ENCODE data around the gene SLC6A3.

DNA sequence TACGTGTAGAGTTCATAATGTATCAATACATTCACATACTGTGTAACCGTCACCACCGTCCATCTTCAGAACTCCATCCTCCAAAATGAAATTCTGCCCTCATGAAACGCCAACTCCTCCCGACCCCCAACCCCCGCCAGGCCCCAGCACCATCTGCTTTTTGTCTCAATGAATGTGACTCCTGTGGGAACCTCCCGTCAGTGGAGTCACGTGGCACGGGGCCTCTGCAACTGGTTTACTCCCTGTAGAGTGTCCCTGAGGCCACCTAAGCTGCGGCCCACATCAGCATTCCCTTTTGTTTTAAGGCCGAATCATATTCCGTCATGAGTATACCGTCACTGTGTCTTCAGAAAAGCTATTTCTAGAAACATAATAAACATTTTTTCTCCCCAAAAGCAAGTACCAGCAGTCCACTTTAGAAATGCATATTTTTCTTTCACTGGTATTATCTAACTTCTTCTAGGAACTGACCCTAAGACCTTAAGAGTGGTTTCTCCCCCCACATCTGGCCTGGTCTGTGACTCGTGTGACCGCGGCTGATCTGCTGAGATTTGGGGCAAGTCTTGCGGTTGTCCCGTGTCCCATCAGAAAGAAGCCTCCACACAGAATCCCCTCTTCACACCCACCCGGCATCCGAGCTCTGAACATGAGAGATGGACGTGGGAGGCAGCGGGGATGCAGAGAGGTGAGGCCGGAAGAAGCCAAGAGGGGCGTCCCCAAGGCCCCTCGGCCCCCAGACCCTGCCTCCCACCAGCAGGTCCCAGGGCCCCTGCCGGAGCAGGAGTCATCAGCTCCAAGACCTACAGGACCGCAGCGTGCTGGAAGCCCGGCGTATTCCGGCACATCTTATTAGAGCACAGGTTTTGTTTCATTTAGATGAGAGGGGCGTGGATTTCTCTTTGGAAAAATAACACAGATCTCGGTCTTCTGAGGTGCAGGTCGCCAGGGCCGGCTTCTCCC, 38.3 kb downstream of the SLC6A3 start:
- TF ChIP-seq POLR2A (IDR thresholded peaks at IDR 0.05; ENCODE audit: low read length) (no peak), GATA1 (IDR thresholded peaks at IDR 0.05; ENCODE audit: low read depth, low read length) (no peak)
